ENCODE results near the gene DDX41. TPM values are rescaled to one million over a fixed set of nuclear protein-coding genes. Genes with fewer than 3 reads are reported as not detected.

Gene DDX41
- total and polyA plus RNA-seq, 10 of the 15 experiments (the other 5 are each of a cell fraction or from before 2014, with no cell fraction given) = 32.7 to 215 (median 93.6) TPM

- SMC1A ChIA-PET (ENCODE audit: uncharacterized antibody, unreplicated experiment) = no interaction called here
- no peak overlapping the region for H3K27ac ChIP-seq (ENCODE audit: control insufficient read depth, insufficient read depth)
- H2AFZ ChIP-seq (ENCODE audit: control insufficient read depth, low read depth, low read length) = no peak overlapping the region
- CTCF ChIA-PET = no interaction called here
- peaks cover 7 to 14% of the 10 kb centered on the region in 2 experiments; a peak in 3 of 4 replicates for H3K36me3 ChIP-seq (ENCODE audit: control insufficient read depth in 2 of 2, insufficient read depth in 2 of 2, low read length in 1 of 2)
- H3K4me3 ChIP-seq = no peak overlapping the region
- intact Hi-C loops (cut with micrococcal nuclease; ENCODE audit: unreplicated experiment) = no loop called here
- no peaks in the 10 kb centered on the region for H3K27me3 ChIP-seq (replicated peaks in 1 of 2; ENCODE audit: control insufficient read depth in 2 of 2, insufficient read depth in 2 of 2, low read length in 1 of 2)
- no peaks in the 10 kb centered on the region for H4K20me1 ChIP-seq (ENCODE audit: control insufficient read depth, insufficient read depth)
- H3K9me3 ChIP-seq (replicated peaks; ENCODE audit: control insufficient read depth, insufficient read depth, low read length) = no peaks in the 10 kb centered on the region
- TF ChIP-seq YY1 (IDR thresholded peaks at IDR 0.05; ENCODE audit: low read depth, low read length) (no peak), IKZF1 (conservative IDR thresholded peaks at IDR 0.05) (no peak), MYB (IDR thresholded peaks at IDR 0.05; ENCODE audit: borderline replicate concordance, low read depth, low read length) (no peak), SRF (IDR thresholded peaks at IDR 0.05; ENCODE audit: low read depth in 2 of 2, low read length in 2 of 2) (no peak)
- no TSS peak for BruUV-seq (replicated peaks)
- no peak overlapping the region for H3K4me2 ChIP-seq (ENCODE audit: control insufficient read depth, insufficient read depth)
- FAIRE-seq = no peak
- ATAC-seq = no peak
- POLR2A ChIA-PET = no interaction called here
- WGBS (ENCODE audit: insufficient coverage, insufficient replicate concordance, low lambda C conversion rate, missing lambda C conversion rate) = 76% methylated on average over 4 of the region's 4 CpGs
- no peak overlapping the region for H3K9ac ChIP-seq (ENCODE audit: control insufficient read depth, insufficient read depth, low read length)
- H3K79me2 ChIP-seq (ENCODE audit: control insufficient read depth, insufficient read depth, low read length) = no peaks in the 10 kb centered on the region
- H3K4me1 ChIP-seq (ENCODE audit: control insufficient read depth, insufficient read depth, low read length) = no peaks in the 10 kb centered on the region
- DNase-seq (ENCODE audit: low read depth, low spot score) = no peak
- in situ Hi-C loops (cut with MboI) = no loop called here
- RAD21 ChIA-PET (ENCODE audit: unreplicated experiment) = no interaction called here
Observed at GRCh38 chr5:177526191-177526590, 9.4 kb upstream of the DDX41 start.

GRCh38 chr5:177524941-177525655 lies 8.3 kb upstream of the DDX41 start:
- WGBS (ENCODE audit: insufficient coverage, insufficient replicate concordance, low lambda C conversion rate, missing lambda C conversion rate) = 92% methylated on average over 7 of the region's 10 CpGs
- in situ Hi-C loops (cut with MboI) = no loop called here
- no peak for FAIRE-seq

More at GRCh38 chr5:177524941-177525655, 8.3 kb upstream of the DDX41 start:
- ChIA-PET POLR2A (interaction anchor here (1.0 kb wide), 1 partner anchor 9 kb away, joined by 4 read pairs; no protein-coding TSS in a partner anchor), SMC1A (ENCODE audit: uncharacterized antibody, unreplicated experiment) (no interaction called here), RAD21 (ENCODE audit: unreplicated experiment) (no interaction called here), CTCF (no interaction called here)
- DNase-seq (ENCODE audit: low read depth, low spot score) (no peak), ATAC-seq (no peak)
- H3K9me3 ChIP-seq (replicated peaks; ENCODE audit: control insufficient read depth, insufficient read depth, low read length) = no peaks in the 10 kb centered on the region
- no peak overlapping the region for H2AFZ ChIP-seq (ENCODE audit: control insufficient read depth, low read depth, low read length)
- TF ChIP-seq ZBTB33 (IDR thresholded peaks at IDR 0.05) (no peak), SP1 (IDR thresholded peaks at IDR 0.05; ENCODE audit: low read depth, low read length) (no peak), ZBED1 (IDR thresholded peaks at IDR 0.05; ENCODE audit: borderline replicate concordance) (no peak), SMAD5 (IDR thresholded peaks at IDR 0.05; ENCODE audit: low read depth) (no peak), RCOR1 (conservative IDR thresholded peaks at IDR 0.05; ENCODE audit: low read depth, low read length) (no peak), ZNF622 (IDR thresholded peaks at IDR 0.05) (no peak)
- no peak overlapping the region for H3K4me2 ChIP-seq (ENCODE audit: control insufficient read depth, insufficient read depth)
- H3K27ac ChIP-seq (ENCODE audit: control insufficient read depth, insufficient read depth) = no peak overlapping the region
- no peak overlapping the region for H3K4me3 ChIP-seq
- H4K20me1 ChIP-seq (ENCODE audit: control insufficient read depth, insufficient read depth) = no peaks in the 10 kb centered on the region
- no peaks in the 10 kb centered on the region for H3K79me2 ChIP-seq (ENCODE audit: control insufficient read depth, insufficient read depth, low read length)
- peaks cover 5 to 14% of the 10 kb centered on the region in 2 experiments; a peak in 3 of 4 replicates for H3K36me3 ChIP-seq (ENCODE audit: control insufficient read depth in 2 of 2, insufficient read depth in 2 of 2, low read length in 1 of 2)
- no peaks in the 10 kb centered on the region for H3K27me3 ChIP-seq (replicated peaks in 1 of 2; ENCODE audit: control insufficient read depth in 2 of 2, insufficient read depth in 2 of 2, low read length in 1 of 2)
- intact Hi-C loops (cut with micrococcal nuclease; ENCODE audit: unreplicated experiment) = no loop called here
- BruUV-seq (replicated peaks) = no TSS peak
- H3K4me1 ChIP-seq (ENCODE audit: control insufficient read depth, insufficient read depth, low read length) = no peaks in the 10 kb centered on the region; the same call in 1 of the 2 replicates
- no peak overlapping the region for H3K9ac ChIP-seq (ENCODE audit: control insufficient read depth, insufficient read depth, low read length)

Measured in GM12878 (cell line).